D721Med (cell line): ENCODE measurements around the gene FBN1.

Source experiments
- DNase-seq: peaks from one replicate; pipeline ENCODE4 v3.0.0; 2011; ENCODE audit warnings: low spot score; ENCODE audit not compliant: insufficient read length
- FAIRE-seq: peaks from 2 replicates; lab custom pipeline; 2011; peaks lifted over from hg19 to GRCh38; lab: Jason Lieb, UNC
- CTCF ChIP-seq: IDR thresholded peaks from 2 replicates; pipeline ENCODE4 v1.5.1; 2012; ENCODE audit warnings: mild to moderate bottlenecking, control low read depth; ENCODE audit not compliant: insufficient read depth; ENCODE audit errors: missing control alignments

Gene FBN1

GRCh38 chr15:48584812-48585563, 60.5 kb downstream of the FBN1 start:
- no peak for DNase-seq
- no peak for FAIRE-seq
- no peak for TF ChIP-seq CTCF

DNA sequence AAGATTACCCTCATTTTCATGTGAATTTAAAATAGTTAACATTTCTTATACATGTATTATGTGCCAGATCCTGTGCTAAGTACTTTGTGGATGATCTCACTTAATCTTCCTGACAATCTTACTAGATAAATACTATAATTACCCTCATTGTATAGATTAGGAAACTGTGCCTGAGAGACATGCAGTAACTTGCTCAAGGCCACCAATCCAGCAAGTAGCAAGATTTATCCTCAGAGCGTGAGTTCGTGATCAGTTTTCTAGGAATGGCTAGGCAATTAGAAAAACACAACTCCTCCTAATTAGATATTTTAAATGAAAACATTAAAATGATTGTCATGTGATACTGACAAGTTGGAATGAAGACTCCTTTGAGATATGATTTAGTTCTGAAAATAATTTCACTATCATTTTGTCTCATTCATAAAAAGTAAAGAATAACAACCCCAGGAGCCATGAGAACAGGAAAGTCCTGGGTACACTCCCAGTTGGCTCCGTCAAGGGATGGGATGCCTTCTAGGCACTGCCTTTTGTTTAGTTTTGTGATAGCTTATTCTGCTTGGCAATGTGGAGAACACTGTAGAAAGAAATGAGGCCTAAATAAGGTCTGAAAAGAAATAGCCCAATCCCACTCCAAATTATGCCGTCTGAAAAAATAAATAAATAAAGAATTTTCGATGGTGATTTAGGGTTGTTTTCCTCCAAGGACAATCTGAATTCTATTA, 61.3 kb downstream of the FBN1 start:
- DNase-seq = no peak
- FAIRE-seq = no peak
- TF ChIP-seq CTCF = no peak

DNA sequence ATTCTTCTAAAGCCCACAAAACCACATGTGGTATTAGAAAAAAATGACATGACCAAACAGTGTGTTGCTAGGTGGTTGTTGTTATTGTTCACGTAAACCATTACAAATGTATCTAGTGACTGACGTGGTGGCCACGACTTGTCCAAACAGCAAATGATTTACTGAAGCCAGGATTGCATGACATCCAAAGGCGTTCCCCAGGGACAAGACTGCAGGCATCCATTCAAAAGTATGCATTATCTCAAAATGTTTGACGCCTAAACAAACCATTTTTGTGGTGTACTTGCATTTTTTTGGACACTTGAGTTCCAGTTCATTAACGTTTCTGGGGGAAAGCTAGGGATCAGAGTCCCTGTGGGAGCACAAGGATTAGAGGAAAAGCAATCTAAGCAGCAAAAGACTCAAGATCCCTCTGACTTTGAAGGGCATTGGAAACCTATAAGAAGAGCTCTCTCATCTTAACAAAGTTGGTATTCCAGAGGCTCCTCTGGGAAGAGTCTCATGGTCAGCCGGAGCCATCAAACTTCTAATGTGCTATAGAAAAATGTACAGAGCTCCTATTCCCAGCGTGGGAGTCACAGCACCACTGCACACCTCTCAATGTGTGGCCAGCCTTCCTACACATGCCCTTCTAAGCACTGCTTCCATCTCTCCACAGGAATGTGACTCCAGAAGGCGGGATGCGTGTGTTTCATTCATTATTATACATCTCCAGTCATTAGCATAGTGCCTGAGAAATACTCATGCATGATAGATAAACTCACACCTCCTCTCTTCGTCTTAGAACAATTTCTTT, 62.9 kb downstream of the FBN1 start:
- no peak for TF ChIP-seq CTCF
- no peak for FAIRE-seq
- DNase-seq = no peak

GRCh38 chr15:48581219-48581618, 64.3 kb downstream of the FBN1 start:
- no peak for DNase-seq
- no peak for FAIRE-seq
- TF ChIP-seq CTCF = no peak

- no peak for DNase-seq
- FAIRE-seq = no peak
- no peak for TF ChIP-seq CTCF
These were observed 64.8 kb downstream of the FBN1 start for GRCh38 chr15:48580736-48581135.

GRCh38 chr15:48579945-48580671, 65.4 kb downstream of the FBN1 start:
- DNase-seq = no peak
- no peak for TF ChIP-seq CTCF
- no peak for FAIRE-seq
